IPS DF 6.9 (cell line): ENCODE data around the gene RNF112.

ENCODE experiments used
- DNase-seq: peaks from one replicate; pipeline ENCODE4 v3.0.0-alpha.2; 2013; ENCODE audit warnings: low read depth, low spot score
- H3K27ac ChIP-seq: one replicate; pipeline ENCODE4 v1.5.1; 2013; ENCODE audit warnings: low read length, control low read depth
- H3K27me3 ChIP-seq: 2 replicates; pipeline ENCODE4 v1.6.1; 2013; ENCODE audit warnings: mild to moderate bottlenecking, low read length; ENCODE audit not compliant: control insufficient read depth, insufficient read depth
- H3K36me3 ChIP-seq: 2 replicates; pipeline ENCODE4 v1.6.1; 2013; ENCODE audit warnings: low read length; ENCODE audit not compliant: control insufficient read depth, insufficient read depth
- H3K4me1 ChIP-seq: 2 replicates; pipeline ENCODE4 v1.6.1; 2013; ENCODE audit warnings: low read length; ENCODE audit not compliant: control insufficient read depth, insufficient read depth
- H3K4me3 ChIP-seq: 2 replicates; pipeline ENCODE4 v1.5.1; 2013; ENCODE audit warnings: mild to moderate bottlenecking, low read length
- H3K9me3 ChIP-seq: 2 replicates; pipeline ENCODE4 v1.6.1; 2013; ENCODE audit warnings: low read length, inconsistent platforms; ENCODE audit not compliant: control insufficient read depth, insufficient read depth
- WGBS: extraction: QIAGEN DNeasy Blood & Tissue Kit; methylation state at CpG from one replicate; pipeline ENCODE4 v1.1.7; 2013; ENCODE audit warnings: mixed read lengths, missing lambda C conversion rate; ENCODE audit not compliant: insufficient read length, insufficient coverage; 5-methylcytosine and 5-hydroxymethylcytosine counted together

The RNF112 gene

GRCh38 chr17:19414396-19415280, 3.6 kb downstream of the RNF112 start:
- Histone ChIP-seq H3K27ac (no peak overlapping the region), H3K4me1 (peaks cover 1% of the 10 kb centered on the region; the same call in 1 of the 2 replicates), H3K4me3 (no peak overlapping the region), H3K27me3 (no peaks in the 10 kb centered on the region), H3K36me3 (no peaks in the 10 kb centered on the region), H3K9me3 (no peaks in the 10 kb centered on the region)
- no peak for DNase-seq
- no CpG with 5 or more reads among the region's 28 CpGs for WGBS

- no CpG with 5 or more reads among the region's 13 CpGs for WGBS
- Histone ChIP-seq H3K9me3 (no peaks in the 10 kb centered on the region), H3K4me1 (peaks cover 1% of the 10 kb centered on the region; the same call in 1 of the 2 replicates), H3K27me3 (no peaks in the 10 kb centered on the region), H3K4me3 (no peak overlapping the region), H3K36me3 (no peaks in the 10 kb centered on the region), H3K27ac (no peak overlapping the region)
- DNase-seq, result no peak
Measured at GRCh38 chr17:19415311-19415710, 4.3 kb downstream of the RNF112 start.

GRCh38 chr17:19415806-19416775, 5.1 kb downstream of the RNF112 start:
- no peaks in the 10 kb centered on the region for H3K9me3 ChIP-seq
- H3K36me3 ChIP-seq, result no peaks in the 10 kb centered on the region
- no peak overlapping the region for H3K4me3 ChIP-seq
- WGBS, result no CpG with 5 or more reads among the region's 18 CpGs
- H3K27ac ChIP-seq, result no peak overlapping the region
- no peaks in the 10 kb centered on the region for H3K27me3 ChIP-seq
- DNase-seq, result no peak
- H3K4me1 ChIP-seq, result peaks cover 1% of the 10 kb centered on the region; the same call in 1 of the 2 replicates

- Histone ChIP-seq H3K27ac (no peak overlapping the region), H3K9me3 (no peaks in the 10 kb centered on the region)
- no CpG with 5 or more reads among the region's 3 CpGs for WGBS
Measured at GRCh38 chr17:19417611-19418010, 6.6 kb downstream of the RNF112 start.

GRCh38 chr17:19418251-19418992, 7.4 kb downstream of the RNF112 start:
- DNase-seq, result no peak
- WGBS, result no CpG with 5 or more reads among the region's 7 CpGs
- no peaks in the 10 kb centered on the region; the same call in 1 of the 2 replicates for H3K4me1 ChIP-seq

More at GRCh38 chr17:19417611-19418010, 6.6 kb downstream of the RNF112 start:
- DNase-seq, result no peak
- Histone ChIP-seq H3K4me1 (no peaks in the 10 kb centered on the region; the same call in 1 of the 2 replicates), H3K4me3 (no peak overlapping the region), H3K27me3 (no peaks in the 10 kb centered on the region), H3K36me3 (no peaks in the 10 kb centered on the region)

GRCh38 chr17:19421219-19421618, 10.2 kb downstream of the RNF112 start:
- no peaks in the 10 kb centered on the region; the same call in 1 of the 2 replicates for H3K4me1 ChIP-seq
- no peaks in the 10 kb centered on the region for H3K9me3 ChIP-seq
- no peak overlapping the region for H3K27ac ChIP-seq
- no peaks in the 10 kb centered on the region for H3K36me3 ChIP-seq
- no CpG with 5 or more reads among the region's 4 CpGs for WGBS
- no peak for DNase-seq
- no peak overlapping the region for H3K4me3 ChIP-seq
- H3K27me3 ChIP-seq, result no peaks in the 10 kb centered on the region

More at GRCh38 chr17:19418251-19418992, 7.4 kb downstream of the RNF112 start:
- Histone ChIP-seq H3K27ac (no peak overlapping the region), H3K36me3 (no peaks in the 10 kb centered on the region), H3K4me3 (no peak overlapping the region), H3K27me3 (no peaks in the 10 kb centered on the region), H3K9me3 (no peaks in the 10 kb centered on the region)

GRCh38 chr17:19421926-19422325, 10.9 kb downstream of the RNF112 start:
- no peak for DNase-seq
- Histone ChIP-seq H3K4me3 (no peak overlapping the region), H3K27ac (no peak overlapping the region), H3K4me1 (no peaks in the 10 kb centered on the region; the same call in 1 of the 2 replicates), H3K27me3 (no peaks in the 10 kb centered on the region), H3K36me3 (no peaks in the 10 kb centered on the region), H3K9me3 (no peaks in the 10 kb centered on the region)
- WGBS, result no CpG with 5 or more reads among the region's 6 CpGs

- no peak overlapping the region for H3K27ac ChIP-seq
- H3K9me3 ChIP-seq, result no peaks in the 10 kb centered on the region
Measured at GRCh38 chr17:19424934-19425868, 14.2 kb downstream of the RNF112 start.

GRCh38 chr17:19426631-19427030, 15.6 kb downstream of the RNF112 start:
- no CpG with 5 or more reads among the region's 5 CpGs for WGBS

More at GRCh38 chr17:19424934-19425868, 14.2 kb downstream of the RNF112 start:
- WGBS, result no CpG with 5 or more reads among the region's 8 CpGs
- no peaks in the 10 kb centered on the region for H3K27me3 ChIP-seq
- no peaks in the 10 kb centered on the region for H3K36me3 ChIP-seq
- no peak overlapping the region for H3K4me3 ChIP-seq
- H3K4me1 ChIP-seq, result no peaks in the 10 kb centered on the region; the same call in 1 of the 2 replicates
- no peak for DNase-seq

More at GRCh38 chr17:19426631-19427030, 15.6 kb downstream of the RNF112 start:
- Histone ChIP-seq H3K9me3 (no peaks in the 10 kb centered on the region), H3K36me3 (no peaks in the 10 kb centered on the region), H3K4me3 (no peak overlapping the region), H3K27ac (no peak overlapping the region), H3K4me1 (no peaks in the 10 kb centered on the region; the same call in 1 of the 2 replicates), H3K27me3 (no peaks in the 10 kb centered on the region)
- no peak for DNase-seq
